Keratinocyte (primary cell): Measurements from ENCODE around the gene CUEDC1.

Experiments
- EZH2 ChIP-seq: IDR thresholded peaks from one replicate; pipeline ENCODE4 v1.6.1; 2012; ENCODE audit warnings: inconsistent platforms, mild to moderate bottlenecking, low read length, moderate library complexity
- TF ChIP-seq, protein P1 (sequence below), 3 experiments: IDR thresholded peaks in 1 of 3; conservative IDR thresholded peaks in 1 of 3; optimal IDR thresholded peaks in 1 of 3; 2 replicates in 2 of 3; 3 replicates in 1 of 3; pipeline versions ENCODE3 to v1.5.1; 2011; ENCODE audit warnings: low read length in 3 of 3, mild to moderate bottlenecking in 3 of 3, moderate library complexity in 2 of 3, control low read depth in 1 of 3, inconsistent platforms in 1 of 3; ENCODE audit not compliant: insufficient read depth in 2 of 3; ENCODE audit errors: extremely low read depth in 1 of 3

DNA sequence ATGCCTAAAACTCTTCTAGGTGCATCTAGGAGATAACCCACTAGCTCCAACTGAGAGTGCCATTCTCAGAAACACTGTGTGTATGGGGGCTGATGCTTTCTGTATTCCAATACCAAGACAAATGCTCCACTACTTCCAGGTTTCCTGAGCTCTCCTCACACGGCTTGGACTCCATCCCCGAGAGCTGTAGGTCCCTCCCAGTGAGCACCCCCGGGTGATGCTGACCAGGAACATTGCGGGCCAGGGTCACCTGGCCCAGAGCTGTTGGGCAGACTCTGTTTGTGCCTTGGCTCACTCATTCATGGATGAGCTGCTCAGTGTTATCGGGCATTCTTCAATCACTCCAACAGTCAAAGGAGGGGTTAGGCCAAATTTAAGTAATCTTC lies 7.0 kb downstream of the CUEDC1 start:
- TF ChIP-seq, protein P1, sequence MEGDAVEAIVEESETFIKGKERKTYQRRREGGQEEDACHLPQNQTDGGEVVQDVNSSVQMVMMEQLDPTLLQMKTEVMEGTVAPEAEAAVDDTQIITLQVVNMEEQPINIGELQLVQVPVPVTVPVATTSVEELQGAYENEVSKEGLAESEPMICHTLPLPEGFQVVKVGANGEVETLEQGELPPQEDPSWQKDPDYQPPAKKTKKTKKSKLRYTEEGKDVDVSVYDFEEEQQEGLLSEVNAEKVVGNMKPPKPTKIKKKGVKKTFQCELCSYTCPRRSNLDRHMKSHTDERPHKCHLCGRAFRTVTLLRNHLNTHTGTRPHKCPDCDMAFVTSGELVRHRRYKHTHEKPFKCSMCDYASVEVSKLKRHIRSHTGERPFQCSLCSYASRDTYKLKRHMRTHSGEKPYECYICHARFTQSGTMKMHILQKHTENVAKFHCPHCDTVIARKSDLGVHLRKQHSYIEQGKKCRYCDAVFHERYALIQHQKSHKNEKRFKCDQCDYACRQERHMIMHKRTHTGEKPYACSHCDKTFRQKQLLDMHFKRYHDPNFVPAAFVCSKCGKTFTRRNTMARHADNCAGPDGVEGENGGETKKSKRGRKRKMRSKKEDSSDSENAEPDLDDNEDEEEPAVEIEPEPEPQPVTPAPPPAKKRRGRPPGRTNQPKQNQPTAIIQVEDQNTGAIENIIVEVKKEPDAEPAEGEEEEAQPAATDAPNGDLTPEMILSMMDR (optimal IDR thresholded peaks at IDR 0.05 in 1 of 3, IDR thresholded peaks at IDR 0.05 in 1 of 3, conservative IDR thresholded peaks at IDR 0.05 in 1 of 3; ENCODE audit: extremely low read depth in 1 of 3, insufficient read depth in 2 of 3, low read length in 3 of 3) = no peak
- no peak for TF ChIP-seq EZH2
